ENCODE results near the gene AGO4. TPM values are rescaled to one million over a fixed set of nuclear protein-coding genes. Genes with fewer than 3 reads are reported as not detected.

AGO4 gene
- total and polyA plus RNA-seq, 2 of the 8 experiments (the other 6 are each of a cell fraction or from before 2014, with no cell fraction given) = 5.5 to 7.7 TPM

DNA sequence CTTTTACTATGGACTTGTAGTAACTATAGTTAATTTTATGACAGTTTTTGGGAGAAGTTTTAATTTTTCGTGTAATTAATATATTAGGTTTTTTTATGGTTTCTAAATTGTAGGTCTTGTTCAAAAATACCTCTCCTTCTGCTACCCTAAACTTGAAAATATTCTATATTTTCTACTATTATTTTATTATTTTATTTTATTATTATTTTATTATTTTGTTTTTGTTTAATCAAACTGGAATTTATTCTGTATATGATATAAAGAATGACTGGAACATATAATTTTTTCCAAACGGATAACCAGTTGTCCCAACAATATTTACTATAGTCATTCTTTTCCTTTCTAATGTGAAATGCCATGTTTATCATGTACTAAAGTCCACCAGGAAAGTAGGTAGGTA, 17.1 kb upstream of the AGO4 start:
- Histone ChIP-seq H3K4ac (replicated peaks; ENCODE audit: insufficient read length, low read depth, low read length) (no peak overlapping the region), H3K4me2 (ENCODE audit: insufficient read depth in 1 of 2, low read depth in 2 of 2, low read length in 2 of 2) (no peak overlapping the region), H2BK5ac (ENCODE audit: low read depth, low read length) (no peak overlapping the region), H3K9me3 (ENCODE audit: insufficient read depth in 2 of 2, low read depth in 1 of 2, low read length in 1 of 2) (no peaks in the 10 kb centered on the region), H3K14ac (ENCODE audit: insufficient read length) (no peak overlapping the region), H2BK15ac (ENCODE audit: low read length) (no peak overlapping the region), H3K4me3 (ENCODE audit: extremely low read depth in 1 of 4, insufficient read depth in 2 of 4, low read depth in 3 of 4, low read length in 4 of 4) (no peak overlapping the region), H4K8ac (ENCODE audit: extremely low read depth, insufficient read depth, low read length) (no peak overlapping the region), H3K4me1 (replicated peaks in 1 of 4; ENCODE audit: control insufficient read depth in 3 of 4, insufficient read depth in 4 of 4, low read length in 3 of 4) (no peaks in the 10 kb centered on the region), H3K79me1 (ENCODE audit: low read depth, low read length) (no peaks in the 10 kb centered on the region), H2AFZ (ENCODE audit: low read length) (no peak overlapping the region), H3K36me3 (ENCODE audit: control insufficient read depth in 2 of 4, insufficient read depth in 4 of 4, low read length in 3 of 4) (no peaks in the 10 kb centered on the region), H3K9ac (replicated peaks in 1 of 4; ENCODE audit: extremely low read depth in 1 of 4, low read depth in 3 of 4, low read length in 3 of 4) (no peak overlapping the region), H3K23me2 (ENCODE audit: low read depth, low read length) (no peaks in the 10 kb centered on the region), H3K56ac (replicated peaks; ENCODE audit: insufficient read length, low read depth, low read length) (no peak overlapping the region), H2BK120ac (replicated peaks; ENCODE audit: low read depth, low read length) (no peak overlapping the region), H4K20me1 (replicated peaks in 1 of 2; ENCODE audit: control insufficient read depth in 1 of 2, insufficient read depth in 2 of 2, low read length in 2 of 2) (no peaks in the 10 kb centered on the region), H4K5ac (ENCODE audit: insufficient read length, low read depth, low read length) (no peak overlapping the region), H3K18ac (ENCODE audit: extremely low read depth, low read length) (no peak overlapping the region), H2BK12ac (ENCODE audit: low read depth, low read length) (no peak overlapping the region), H3K23ac (ENCODE audit: insufficient read length) (no peak overlapping the region), H3K27me3 (replicated peaks in 1 of 4; ENCODE audit: control insufficient read depth in 3 of 4, extremely low read depth in 1 of 4, insufficient read depth in 3 of 4, low read length in 3 of 4) (no peaks in the 10 kb centered on the region; a peak in 1 of 7 replicates), H2BK20ac (ENCODE audit: low read length) (no peak overlapping the region), H3K79me2 (ENCODE audit: control insufficient read depth in 1 of 2, insufficient read depth in 2 of 2, low read length in 2 of 2) (no peaks in the 10 kb centered on the region), H2AK5ac (ENCODE audit: low read depth, low read length) (no peak overlapping the region), H3K27ac (ENCODE audit: low read depth, low read length) (no peak overlapping the region), H4K91ac (replicated peaks; ENCODE audit: insufficient read length, low read length) (no peak overlapping the region)
- ChIA-PET CTCF (ENCODE audit: partially characterized antibody) (interaction anchor here (2.1 kb wide), 1 partner anchor 18 kb away, joined by 4 read pairs; no protein-coding TSS in a partner anchor), POLR2A (ENCODE audit: partially characterized antibody) (no interaction called here)
- DNase-seq (ENCODE audit: low read depth in 1 of 2, low spot score in 2 of 2) = no peak
- WGBS, 2 experiments (ENCODE audit: extremely low coverage in 1 of 2, insufficient coverage in 1 of 2, insufficient read length in 1 of 2, insufficient replicate concordance in 2 of 2, low coverage in 1 of 2, low lambda C conversion rate in 2 of 2, missing lambda C conversion rate in 1 of 2) = 96 to 100% methylated on average over 1 to 2 of the region's 2 CpGs
- no peak for FAIRE-seq
- TF ChIP-seq JUN (IDR thresholded peaks at IDR 0.05; ENCODE audit: low read depth, low read length) = no peak

Data from H1 (cell line).